A549 (cell line): ENCODE results near the gene ABHD11. TPM values are rescaled to one million over a fixed set of nuclear protein-coding genes. Genes with fewer than 3 reads are reported as not detected.

Experiments used
- ATAC-seq, 2 experiments: fragments of 200-7000 bp in 1 of 2; fragments of >200 bp in 1 of 2; cut with Nextera tagmentation in 1 of 2; cut with Tn5 transposase in 1 of 2; 3 replicates each; pipeline versions ENCODE4 v1.8.0 to v1.9.1; 2018 to 2020; ENCODE audit warnings: mild to moderate bottlenecking in 1 of 2, moderate library complexity in 1 of 2
- CTCF ChIA-PET: fragments of 300-600 bp; sonication (Branson Sonifier 250); formaldehyde crosslinking; extraction: SDS; loops from one replicate; lab custom pipeline; 2021; ENCODE audit warnings: antibody characterized with exemption, inconsistent platforms; lab: Yijun Ruan, JAX
- POLR2A ChIA-PET: fragments of 350-600 bp; formaldehyde crosslinking; extraction: SDS; loops from one replicate; lab custom pipeline; 2021; ENCODE audit warnings: antibody characterized with exemption, inconsistent platforms; lab: Yijun Ruan, JAX
- DNase-seq, 2 experiments: peaks; one replicate each; pipeline versions ENCODE4 v3.0.0 to v3.0.0-alpha.2; 2011 to 2016; ENCODE audit warnings: low read depth in 1 of 2, low spot score in 1 of 2
- FAIRE-seq: peaks from 2 replicates; lab custom pipeline; 2011; peaks lifted over from hg19 to GRCh38; lab: Jason Lieb, UNC
- H3K27ac ChIP-seq, 2 experiments: fragments of >200 bp; sonication (Bioruptor Twin); formaldehyde crosslinking; 3 replicates each; pipeline ENCODE4 v1.5.1; 2016 to 2017
- H3K4me1 ChIP-seq: fragments of >200 bp; sonication (Bioruptor Twin); formaldehyde crosslinking; 3 replicates; pipeline ENCODE4 v1.6.1; 2016
- H3K4me2 ChIP-seq: fragments of >200 bp; sonication (Bioruptor Twin); formaldehyde crosslinking; 3 replicates; pipeline ENCODE4 v1.6.1; 2016
- H3K4me3 ChIP-seq: fragments of >200 bp; sonication (Bioruptor Twin); formaldehyde crosslinking; 3 replicates; pipeline ENCODE4 v1.5.1; 2016
- H3K9me3 ChIP-seq: fragments of >200 bp; sonication (Bioruptor Twin); formaldehyde crosslinking; 3 replicates; pipeline ENCODE4 v1.6.1; 2016
- CBX2 ChIP-seq: fragments of 200-600 bp; sonication (generic); IDR thresholded peaks from 2 replicates; pipeline ENCODE4 v1.6.1; 2016; ENCODE audit warnings: low read depth, mild to moderate bottlenecking, borderline replicate concordance
- CEBPB ChIP-seq, 2 experiments: fragments of >200 bp in 1 of 2; sonication (Bioruptor Twin) in 1 of 2; formaldehyde crosslinking in 1 of 2; IDR thresholded peaks; 2 replicates each; pipeline ENCODE4 v1.6.1; 2012 to 2016
- ELK1 ChIP-seq: fragments of 150-350 bp; IDR thresholded peaks from 2 replicates; pipeline ENCODE4 v1.6.1; 2014; ENCODE audit warnings: low read depth, mild to moderate bottlenecking, low read length
- EP300 ChIP-seq, 2 experiments: fragments of >200 bp; sonication (Bioruptor Twin); formaldehyde crosslinking; IDR thresholded peaks; 2 replicates in 1 of 2; 3 replicates in 1 of 2; pipeline ENCODE4 v1.6.1; 2016 to 2017
- FOSB ChIP-seq: fragments of 250-450 bp; sonication (Bioruptor Pico); IDR thresholded peaks from 2 replicates; pipeline ENCODE4 v1.5.0; 2020; ENCODE audit warnings: mild to moderate bottlenecking, moderate library complexity
- GATA3 ChIP-seq: IDR thresholded peaks from 2 replicates; pipeline ENCODE4 v1.6.1; 2012; ENCODE audit warnings: borderline replicate concordance
- JUN ChIP-seq, 2 experiments: fragments of >200 bp; sonication (Bioruptor Twin); formaldehyde crosslinking; IDR thresholded peaks; 2 replicates in 1 of 2; 3 replicates in 1 of 2; pipeline ENCODE4 v1.6.1; 2016 to 2017
- KDM5A ChIP-seq: fragments of 200-600 bp; sonication (generic); IDR thresholded peaks from 2 replicates; pipeline ENCODE4 v1.6.1; 2016; ENCODE audit warnings: antibody characterized with exemption, mild to moderate bottlenecking
- MAFK ChIP-seq: fragments of 450-650 bp; IDR thresholded peaks from 2 replicates; pipeline ENCODE4 v1.6.1; 2014; ENCODE audit not compliant: partially characterized antibody
- NPAS2 ChIP-seq: fragments of 250-450 bp; sonication (Bioruptor Pico); IDR thresholded peaks from 2 replicates; pipeline ENCODE4 v1.8.0; 2022; ENCODE audit warnings: mild to moderate bottlenecking, moderate library complexity, borderline replicate concordance
- NR3C1 ChIP-seq: fragments of >200 bp; sonication (Bioruptor Twin); formaldehyde crosslinking; IDR thresholded peaks from 3 replicates; pipeline ENCODE4 v1.6.1; 2017
- PHF8 ChIP-seq: fragments of 200-600 bp; sonication (generic); IDR thresholded peaks from 2 replicates; pipeline ENCODE4 v1.6.1; 2016; ENCODE audit warnings: low read depth, mild to moderate bottlenecking, antibody characterized with exemption, moderate library complexity, borderline replicate concordance
- POLR2A ChIP-seq: IDR thresholded peaks from 2 replicates; pipeline ENCODE4 v1.6.1; 2012; ENCODE audit warnings: mild to moderate bottlenecking, low read length
- SMC3 ChIP-seq: fragments of >200 bp; sonication (Bioruptor Twin); formaldehyde crosslinking; IDR thresholded peaks from 3 replicates; pipeline ENCODE4 v1.6.1; 2018; ENCODE audit warnings: inconsistent platforms
- TFCP2L1 ChIP-seq: fragments of 250-450 bp; sonication (Bioruptor Pico); IDR thresholded peaks from 2 replicates; pipeline ENCODE4 v1.5.0; 2021; ENCODE audit warnings: mild to moderate bottlenecking
- ZFP36 ChIP-seq: fragments of 450-650 bp; IDR thresholded peaks from 2 replicates; pipeline ENCODE4 v1.6.1; 2014; ENCODE audit warnings: borderline replicate concordance; ENCODE audit not compliant: partially characterized antibody
- ZNF302 ChIP-seq: fragments of 250-450 bp; sonication (Bioruptor Pico); IDR thresholded peaks from 2 replicates; pipeline ENCODE4 v1.9.0; 2021; ENCODE audit warnings: inconsistent platforms, mild to moderate bottlenecking, moderate library complexity
- WGBS: methylation state at CpG from one replicate; pipeline ENCODE4 v1.1.6; 2017; ENCODE audit errors: missing lambda C conversion rate; 5-methylcytosine and 5-hydroxymethylcytosine counted together
- polyA plus RNA-seq, 4 experiments: library from polyadenylated mRNA; depleted of rRNA in 3 of 4; stranded (reverse); fragments of >200 nt; fragmentation: RNase III in 1 of 4; extraction: RNeasy Plus Mini Kit Qiagen cat#74134 plus additional on column Dnase treatment in 1 of 4; gene quantifications; 2 replicates in 3 of 4; 3 replicates in 1 of 4; pipeline ENCODE4 v1.2.3, GENCODE V29; 2011 to 2017
- TF ChIP-seq, protein P1 (sequence below): fragments of 250-450 bp; sonication (Bioruptor Pico); IDR thresholded peaks from 2 replicates; pipeline ENCODE4 v1.5.0; 2021; ENCODE audit warnings: mild to moderate bottlenecking, moderate library complexity, borderline replicate concordance
- TF ChIP-seq, protein P2 (sequence below): IDR thresholded peaks from 2 replicates; pipeline ENCODE4 v1.6.1; 2012
- TF ChIP-seq, protein P3 (sequence below): fragments of >200 bp; sonication (Bioruptor Twin); formaldehyde crosslinking; IDR thresholded peaks from 3 replicates; pipeline ENCODE4 v1.6.1; 2016

The ABHD11 gene
- polyA plus RNA-seq, 2 of the 4 experiments (the other 2 are of a cell fraction): 8.1 to 15.1 TPM

- 27% methylated on average over 6 of the region's 16 CpGs for WGBS
- CTCF ChIA-PET: interaction anchor here (0.6 to 8.6 kb wide), 10 partner anchors 9 to 347 kb away, joined by 3 to 290 read pairs (median 4); partner anchors contain the start of gene VPS37D
- Histone ChIP-seq H3K4me3 (peak overlapping the region; percentile 100), H3K4me1 (peaks cover 59% of the 10 kb centered on the region), H3K4me2 (peak overlapping the region; percentile 100), H3K27ac (peak overlapping the region; percentile 99 to 100), H3K9me3 (no peaks in the 10 kb centered on the region)
- ATAC-seq (no peak), FAIRE-seq (no peak), DNase-seq (no peak)
- no peak for TF ChIP-seq POLR2A
- no peak for TF ChIP-seq ZFP36
- peak; percentile 35 to 58; a peak in 3 of 4 replicates for TF ChIP-seq CEBPB (IDR thresholded peaks at IDR 0.05)
- no peak for TF ChIP-seq NR3C1
- POLR2A ChIA-PET: interaction anchor here (0.8 to 1.8 kb wide), 3 partner anchors 14 to 107 kb away, joined by 3 to 27 read pairs (median 4); no protein-coding TSS in a partner anchor
Measured at GRCh38 chr7:73719806-73720169, 18.8 kb downstream of the ABHD11 start.

- 0% methylated on average over 10 of the region's 96 CpGs for WGBS
- peak within 1 kb of the TSS; percentile 100 for H3K4me3 ChIP-seq
- CTCF ChIA-PET: interaction anchor here (1.2 to 8.6 kb wide), 7 partner anchors 8 to 111 kb away, joined by 3 to 290 read pairs (median 24); no protein-coding TSS in a partner anchor
- ATAC-seq (peak; percentile 17 to 32; a peak in 5 of 6 replicates), DNase-seq (peak in 1 of 2 experiments; percentile 66), FAIRE-seq (no peak)
- H3K4me1 ChIP-seq: peaks cover 65% of the 10 kb centered on the region
- POLR2A ChIA-PET: interaction anchor here (0.8 to 1.8 kb wide), 3 partner anchors 14 to 106 kb away, joined by 3 to 27 read pairs (median 4); no protein-coding TSS in a partner anchor
- TF ChIP-seq POLR2A (peak; percentile 63), KDM5A (0 out of 2 replicates have a peak, but pooled peaks have one; percentile 8), ZNF302 (CRISPR knock-in tag) (no peak), JUN (IDR thresholded peaks at IDR 0.05) (peak; percentile 79 to 85; a peak in 4 of 5 replicates), EP300 (IDR thresholded peaks at IDR 0.05) (no peak), MAFK (no peak), NPAS2 (no peak), FOSB (CRISPR knock-in tag) (no peak), CBX2 (no peak), GATA3 (0 out of 2 replicates have a peak, but pooled peaks have one; percentile 7), TFCP2L1 (CRISPR knock-in tag) (no peak), ELK1 (no peak), PHF8 (peak; percentile 37), SMC3 (0 out of 3 replicates have a peak, but pooled peaks have one; percentile 7)
- TF ChIP-seq, protein P1, sequence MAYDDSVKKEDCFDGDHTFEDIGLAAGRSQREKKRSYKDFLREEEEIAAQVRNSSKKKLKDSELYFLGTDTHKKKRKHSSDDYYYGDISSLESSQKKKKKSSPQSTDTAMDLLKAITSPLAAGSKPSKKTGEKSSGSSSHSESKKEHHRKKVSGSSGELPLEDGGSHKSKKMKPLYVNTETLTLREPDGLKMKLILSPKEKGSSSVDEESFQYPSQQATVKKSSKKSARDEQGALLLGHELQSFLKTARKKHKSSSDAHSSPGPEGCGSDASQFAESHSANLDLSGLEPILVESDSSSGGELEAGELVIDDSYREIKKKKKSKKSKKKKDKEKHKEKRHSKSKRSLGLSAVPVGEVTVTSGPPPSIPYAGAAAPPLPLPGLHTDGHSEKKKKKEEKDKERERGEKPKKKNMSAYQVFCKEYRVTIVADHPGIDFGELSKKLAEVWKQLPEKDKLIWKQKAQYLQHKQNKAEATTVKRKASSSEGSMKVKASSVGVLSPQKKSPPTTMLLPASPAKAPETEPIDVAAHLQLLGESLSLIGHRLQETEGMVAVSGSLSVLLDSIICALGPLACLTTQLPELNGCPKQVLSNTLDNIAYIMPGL (CRISPR knock-in tag): no peak
- TF ChIP-seq, protein P2, sequence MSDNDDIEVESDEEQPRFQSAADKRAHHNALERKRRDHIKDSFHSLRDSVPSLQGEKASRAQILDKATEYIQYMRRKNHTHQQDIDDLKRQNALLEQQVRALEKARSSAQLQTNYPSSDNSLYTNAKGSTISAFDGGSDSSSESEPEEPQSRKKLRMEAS: peak; percentile 40
- TF ChIP-seq, protein P3, sequence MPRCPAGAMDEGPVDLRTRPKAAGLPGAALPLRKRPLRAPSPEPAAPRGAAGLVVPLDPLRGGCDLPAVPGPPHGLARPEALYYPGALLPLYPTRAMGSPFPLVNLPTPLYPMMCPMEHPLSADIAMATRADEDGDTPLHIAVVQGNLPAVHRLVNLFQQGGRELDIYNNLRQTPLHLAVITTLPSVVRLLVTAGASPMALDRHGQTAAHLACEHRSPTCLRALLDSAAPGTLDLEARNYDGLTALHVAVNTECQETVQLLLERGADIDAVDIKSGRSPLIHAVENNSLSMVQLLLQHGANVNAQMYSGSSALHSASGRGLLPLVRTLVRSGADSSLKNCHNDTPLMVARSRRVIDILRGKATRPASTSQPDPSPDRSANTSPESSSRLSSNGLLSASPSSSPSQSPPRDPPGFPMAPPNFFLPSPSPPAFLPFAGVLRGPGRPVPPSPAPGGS: 0 out of 3 replicates have a peak, but pooled peaks have one; percentile 69
- H3K27ac ChIP-seq: peak within 1 kb of the TSS; percentile 99 to 100
- H3K9me3 ChIP-seq: no peaks in the 10 kb centered on the region
- H3K4me2 ChIP-seq: peak within 1 kb of the TSS; percentile 100
Measured at GRCh38 chr7:73718905-73719805, 19.4 kb downstream of the ABHD11 start, which contains the start of gene STX1A. STX1A (minus strand) TSS chr7:73719669; CDS start chr7:73719631, 38 bp downstream.
